Right atrium auricular region (tissue), 2 donors: Measurements from ENCODE around the gene MAPK8. TPM values are rescaled to one million over a fixed set of nuclear protein-coding genes. Genes with fewer than 3 reads are reported as not detected.

Experiments
- DNase-seq: peaks from one replicate; pipeline ENCODE4 v3.0.0-alpha.2; 2019; ENCODE audit warnings: low spot score
- H3K27ac ChIP-seq, 2 donors: fragments of 200-600 bp; sonication (generic); 1 replicate in 1 of 2; 2 replicates in 1 of 2; pipeline ENCODE4 v1.5.1; 2016 to 2019
- H3K27me3 ChIP-seq, 2 donors: fragments of 200-600 bp; sonication (generic); one replicate each; pipeline versions ENCODE4 v1.5.1 to v1.6.0; 2017 to 2019
- H3K36me3 ChIP-seq: fragments of 200-600 bp; sonication (generic); one replicate; pipeline ENCODE4 v1.5.1; 2016
- H3K4me1 ChIP-seq, 2 donors: fragments of 200-600 bp; sonication (generic); one replicate each; pipeline versions ENCODE4 v1.5.1 to v1.6.0; 2017 to 2019
- H3K4me3 ChIP-seq, 2 donors: fragments of 200-600 bp; sonication (generic); 1 replicate in 1 of 2; 2 replicates in 1 of 2; pipeline ENCODE4 v1.5.1; 2017 to 2019; ENCODE audit warnings: mild to moderate bottlenecking in 1 of 2, moderate library complexity in 1 of 2
- H3K9me3 ChIP-seq, 2 donors: fragments of 200-600 bp; sonication (generic); one replicate each; pipeline ENCODE4 v1.5.1; 2019
- total RNA-seq, 2 donors: library from RNA; depleted of rRNA; stranded (reverse); fragments of >200 nt; gene quantifications; one replicate each; pipeline ENCODE4 v1.1.0, GENCODE V29; 2016
- TF ChIP-seq, protein P1 (sequence below), 2 donors: fragments of 200-600 bp; sonication (generic); IDR thresholded peaks; one replicate each; pipeline ENCODE4 v1.5.1; 2019; ENCODE audit warnings: antibody characterized with exemption in 2 of 2

The MAPK8 gene
- total RNA-seq, 2 donors from 2014 or later = 22.3 to 26.5 TPM

DNA sequence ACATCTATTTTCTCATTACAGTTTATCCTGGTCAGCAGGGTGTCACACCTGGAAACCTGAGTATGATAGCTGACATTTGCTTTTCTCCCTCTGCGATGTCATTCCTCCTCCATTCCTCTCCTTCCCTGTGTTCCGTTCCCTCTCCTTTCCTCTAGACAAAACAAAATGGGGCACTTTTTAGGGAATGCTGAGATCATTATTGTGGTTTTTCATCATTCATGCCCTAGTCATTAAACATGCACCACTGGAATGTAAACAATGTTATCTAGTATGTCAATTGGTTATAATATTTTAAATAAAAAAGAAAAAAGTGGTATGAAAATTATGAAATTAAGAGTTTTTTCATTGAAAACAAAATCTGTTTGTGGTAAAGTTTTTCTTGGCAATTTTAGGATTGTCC lies 132.6 kb downstream of the MAPK8 start:
- H3K27ac ChIP-seq = no peak overlapping the region
- peaks cover 18% of the 10 kb centered on the region for H3K36me3 ChIP-seq
- no peaks in the 10 kb centered on the region for H3K9me3 ChIP-seq
- no peaks in the 10 kb centered on the region for H3K27me3 ChIP-seq
- no peaks in the 10 kb centered on the region for H3K4me1 ChIP-seq
- TF ChIP-seq, protein P1, sequence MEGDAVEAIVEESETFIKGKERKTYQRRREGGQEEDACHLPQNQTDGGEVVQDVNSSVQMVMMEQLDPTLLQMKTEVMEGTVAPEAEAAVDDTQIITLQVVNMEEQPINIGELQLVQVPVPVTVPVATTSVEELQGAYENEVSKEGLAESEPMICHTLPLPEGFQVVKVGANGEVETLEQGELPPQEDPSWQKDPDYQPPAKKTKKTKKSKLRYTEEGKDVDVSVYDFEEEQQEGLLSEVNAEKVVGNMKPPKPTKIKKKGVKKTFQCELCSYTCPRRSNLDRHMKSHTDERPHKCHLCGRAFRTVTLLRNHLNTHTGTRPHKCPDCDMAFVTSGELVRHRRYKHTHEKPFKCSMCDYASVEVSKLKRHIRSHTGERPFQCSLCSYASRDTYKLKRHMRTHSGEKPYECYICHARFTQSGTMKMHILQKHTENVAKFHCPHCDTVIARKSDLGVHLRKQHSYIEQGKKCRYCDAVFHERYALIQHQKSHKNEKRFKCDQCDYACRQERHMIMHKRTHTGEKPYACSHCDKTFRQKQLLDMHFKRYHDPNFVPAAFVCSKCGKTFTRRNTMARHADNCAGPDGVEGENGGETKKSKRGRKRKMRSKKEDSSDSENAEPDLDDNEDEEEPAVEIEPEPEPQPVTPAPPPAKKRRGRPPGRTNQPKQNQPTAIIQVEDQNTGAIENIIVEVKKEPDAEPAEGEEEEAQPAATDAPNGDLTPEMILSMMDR (IDR thresholded peaks at IDR 0.05) = no peak
- H3K4me3 ChIP-seq = no peak overlapping the region
- no peak for DNase-seq

DNA sequence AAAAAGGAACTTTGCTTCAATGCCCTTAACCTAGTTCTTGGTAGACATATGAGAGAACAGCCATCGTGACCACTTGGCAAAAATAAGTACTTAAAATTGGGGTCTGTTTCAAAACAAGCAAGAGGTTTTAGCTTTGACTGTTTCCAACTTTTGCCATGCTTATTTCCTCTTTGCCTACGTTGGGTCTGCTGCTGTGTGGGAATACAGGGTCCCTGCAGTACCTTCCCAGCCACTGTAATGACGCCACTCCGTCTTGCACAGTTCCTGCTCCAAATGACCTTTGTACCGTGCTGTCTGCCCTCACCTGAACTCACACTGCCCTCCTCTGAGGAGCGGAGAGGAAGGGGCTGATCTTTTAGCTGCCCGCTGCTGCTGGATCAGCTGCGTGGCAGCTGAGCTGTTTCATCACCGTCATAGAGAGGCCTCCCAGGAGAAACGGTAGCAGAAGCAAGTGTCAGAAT lies 133.1 kb downstream of the MAPK8 start:
- Histone ChIP-seq H3K4me1 (no peaks in the 10 kb centered on the region), H3K36me3 (peaks cover 18% of the 10 kb centered on the region), H3K4me3 (no peak overlapping the region), H3K9me3 (no peaks in the 10 kb centered on the region), H3K27me3 (no peaks in the 10 kb centered on the region), H3K27ac (no peak overlapping the region)
- peak; percentile 52 for DNase-seq
- TF ChIP-seq, protein P1 (IDR thresholded peaks at IDR 0.05) = no peak

DNA sequence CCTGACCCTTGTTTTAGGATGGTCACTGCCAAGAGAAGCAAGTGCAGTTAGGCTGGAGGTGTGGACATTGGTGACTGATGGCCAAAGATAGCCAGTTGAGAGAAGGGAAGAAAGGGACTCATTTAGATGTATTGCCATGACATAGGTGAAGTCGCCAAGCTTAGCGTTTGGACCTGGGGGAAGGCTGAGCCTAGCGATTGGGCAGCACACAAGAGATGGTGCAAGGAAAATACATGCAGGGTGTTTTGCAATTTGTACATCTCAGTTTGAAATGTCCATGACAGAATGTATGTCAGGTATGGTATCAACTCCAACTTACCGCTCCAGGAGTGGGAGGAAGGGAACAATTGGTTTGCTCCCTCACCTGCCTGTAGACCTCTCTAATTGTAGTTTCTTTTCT lies 134.3 kb downstream of the MAPK8 start:
- Histone ChIP-seq H3K36me3 (peaks cover 8% of the 10 kb centered on the region), H3K27ac (no peak overlapping the region)
- TF ChIP-seq, protein P1 (IDR thresholded peaks at IDR 0.05) = no peak

DNA sequence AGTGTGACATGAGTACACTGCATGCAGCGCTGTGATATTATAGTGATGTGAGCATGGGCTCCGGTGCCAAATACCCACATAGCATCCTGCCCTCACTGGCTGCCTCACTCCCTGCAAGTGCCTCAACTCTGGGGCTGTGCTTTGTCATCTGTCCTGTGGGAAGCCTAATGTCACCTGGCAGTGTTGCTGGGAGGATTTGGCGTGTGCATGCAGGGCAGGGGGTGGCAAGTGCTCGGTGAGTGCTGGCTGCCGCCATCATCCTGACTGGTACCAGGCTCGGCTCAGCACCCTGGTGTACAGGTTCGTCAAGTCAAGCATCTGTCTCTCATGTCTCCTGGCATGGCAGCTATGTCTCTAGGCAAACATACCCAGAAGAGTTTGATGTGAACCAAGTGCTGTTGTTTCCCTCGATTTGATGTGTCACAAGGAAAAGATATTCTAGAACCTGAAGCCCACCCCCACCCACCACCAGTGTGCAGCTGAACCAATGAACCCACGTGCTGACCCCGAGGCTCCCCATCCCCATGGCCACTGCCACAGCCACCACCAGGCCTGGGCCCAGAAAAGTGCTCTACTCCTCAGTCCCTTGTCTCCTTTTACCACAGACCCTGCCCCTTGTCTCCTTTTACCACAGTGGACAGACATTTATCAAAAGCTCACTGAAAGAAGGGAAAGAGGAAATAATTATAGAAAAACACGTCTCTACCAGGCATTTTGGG lies 135.8 kb downstream of the MAPK8 start:
- Histone ChIP-seq H3K27me3 (no peaks in the 10 kb centered on the region), H3K4me3 (no peak overlapping the region), H3K4me1 (no peaks in the 10 kb centered on the region), H3K9me3 (no peaks in the 10 kb centered on the region), H3K36me3 (peaks cover 5% of the 10 kb centered on the region), H3K27ac (no peak overlapping the region)
- TF ChIP-seq, protein P1 (IDR thresholded peaks at IDR 0.05) = no peak
- peak; percentile 50 for DNase-seq

More for the DNA sequence above, 134.3 kb downstream of the MAPK8 start:
- Histone ChIP-seq H3K4me1 (no peaks in the 10 kb centered on the region), H3K27me3 (no peaks in the 10 kb centered on the region), H3K4me3 (no peak overlapping the region), H3K9me3 (no peaks in the 10 kb centered on the region)
- peak; percentile 46 for DNase-seq

DNA sequence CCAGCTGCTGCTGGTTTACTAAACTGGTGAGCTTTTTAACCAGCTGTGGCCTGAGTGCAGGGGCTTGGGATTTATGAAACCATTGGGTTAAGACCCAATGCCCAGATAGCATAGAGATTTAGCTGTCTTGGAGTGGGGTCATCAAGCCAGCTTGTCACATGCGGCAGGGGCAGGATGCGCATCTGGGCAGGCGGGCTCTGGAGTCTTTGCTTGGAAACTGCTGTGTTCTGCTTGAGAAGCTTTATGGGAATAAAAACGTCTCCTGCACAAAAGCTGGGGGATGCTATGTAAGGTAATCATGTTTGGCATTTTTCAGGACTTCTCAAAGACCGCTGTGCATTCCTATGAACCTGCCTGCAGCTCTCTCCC lies 136.3 kb downstream of the MAPK8 start:
- Histone ChIP-seq H3K4me1 (no peaks in the 10 kb centered on the region), H3K9me3 (no peaks in the 10 kb centered on the region), H3K27ac (no peak overlapping the region), H3K27me3 (no peaks in the 10 kb centered on the region), H3K4me3 (no peak overlapping the region), H3K36me3 (peaks cover 5% of the 10 kb centered on the region)
- no peak for DNase-seq
- TF ChIP-seq, protein P1 (IDR thresholded peaks at IDR 0.05) = no peak

DNA sequence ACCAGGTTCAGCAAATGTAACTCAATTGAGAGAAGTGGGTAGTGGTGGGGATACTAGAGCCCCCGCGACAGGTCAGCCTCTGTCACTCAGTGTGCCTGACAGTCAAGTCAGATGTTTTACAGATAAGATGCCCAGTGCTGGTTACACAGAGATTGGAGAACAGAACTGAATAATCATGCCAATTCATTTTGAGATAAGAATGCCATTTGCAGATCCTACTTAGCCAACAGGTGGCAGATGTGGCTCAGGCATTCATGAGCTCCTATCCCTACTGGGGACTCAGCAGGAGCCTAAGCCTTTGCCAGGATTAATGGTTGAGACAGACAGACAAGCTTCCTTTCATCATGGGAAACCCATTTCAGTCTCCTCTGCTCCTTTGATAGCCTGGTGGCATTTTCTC lies 137.8 kb downstream of the MAPK8 start:
- no peaks in the 10 kb centered on the region for H3K9me3 ChIP-seq
- no peaks in the 10 kb centered on the region for H3K27me3 ChIP-seq
- peak; percentile 44 for DNase-seq
- no peak overlapping the region for H3K27ac ChIP-seq
- H3K4me1 ChIP-seq = no peaks in the 10 kb centered on the region
- TF ChIP-seq, protein P1 (IDR thresholded peaks at IDR 0.05) = peak in 1 of 2 donors; percentile 40
- H3K36me3 ChIP-seq = no peaks in the 10 kb centered on the region
- H3K4me3 ChIP-seq = no peak overlapping the region
